NT2/D1 (cell line): Measurements from ENCODE around the gene RBL1.

Experiments used
- SUZ12 ChIP-seq: IDR thresholded peaks from 2 replicates; pipeline ENCODE4 v1.6.1; 2011; ENCODE audit not compliant: insufficient read length, insufficient read depth; ENCODE audit errors: extremely low read depth
- ZNF274 ChIP-seq: IDR thresholded peaks from 2 replicates; pipeline ENCODE4 v1.6.1; 2011; ENCODE audit warnings: mild to moderate bottlenecking, low read depth, low read length

- TF ChIP-seq ZNF274 (no peak), SUZ12 (no peak)
Measured at GRCh38 chr20:37131486-37131885, 35.7 kb upstream of the RBL1 start.
